Body of pancreas (tissue), 4 donors: Measurements from ENCODE around the gene CYP2U1. TPM values are rescaled to one million over a fixed set of nuclear protein-coding genes. Genes with fewer than 3 reads are reported as not detected.
A peak's percentile ranks its signal among the peaks of the same experiment; 100 is the strongest.
"Not testable (repeated sequence)": the region's sequence is repeated elsewhere in the genome, so short reads cannot be mapped to it uniquely, and the experiment has no call there.

Experiments used
- ATAC-seq: fragments of 150-250 bp; one replicate; pipeline ENCODE4 v1.9.1; 2016
- DNase-seq, 4 donors: peaks; one replicate each; pipeline ENCODE4 v3.0.0-alpha.2; 2019
- H3K27ac ChIP-seq, 4 donors: fragments of 200-600 bp; sonication (generic); 1 replicate in 3 of 4; 2 replicates in 1 of 4; pipeline versions ENCODE4 v1.5.1 to v1.6.1; 2016 to 2019; ENCODE audit warnings: mild to moderate bottlenecking in 1 of 4, mixed read lengths in 1 of 4, moderate library complexity in 1 of 4
- H3K27me3 ChIP-seq, 2 donors: fragments of 200-600 bp; sonication (generic); one replicate each; pipeline ENCODE4 v1.6.0; 2016; ENCODE audit warnings: mild to moderate bottlenecking in 1 of 2
- H3K36me3 ChIP-seq, 2 donors: fragments of 200-600 bp; sonication (generic); replicated peaks in 1 of 2; 2 replicates each; pipeline ENCODE4 v1.5.1; 2016; ENCODE audit warnings: low read depth in 2 of 2; ENCODE audit not compliant: insufficient read depth in 1 of 2
- H3K4me1 ChIP-seq: fragments of 200-600 bp; sonication (generic); one replicate; pipeline ENCODE4 v1.6.0; 2016
- H3K4me3 ChIP-seq, 2 donors: fragments of 200-600 bp; sonication (generic); 1 replicate in 1 of 2; 2 replicates in 1 of 2; pipeline ENCODE4 v1.5.1; 2016 to 2019
- H3K9me3 ChIP-seq, 3 donors: fragments of 200-600 bp; sonication (generic); 1 replicate in 2 of 3; 2 replicates in 1 of 3; pipeline ENCODE4 v1.5.1; 2016
- POLR2A ChIP-seq, 3 donors: fragments of 450-650 bp; IDR thresholded peaks; one replicate each; pipeline ENCODE4 v1.6.1; 2016; ENCODE audit warnings: antibody characterized with exemption in 3 of 3, mild to moderate bottlenecking in 2 of 3
- WGBS, 2 donors: methylation state at CpG; one replicate each; pipeline ENCODE4 v1.1.5; 2017; 5-methylcytosine and 5-hydroxymethylcytosine counted together
- intact Hi-C: fragments of 100-400 bp; cut with DNase I; formaldehyde crosslinking; loops from one replicate; pipeline ENCODE4 v1.15.1; 2023
- total RNA-seq, 2 donors: library from RNA; depleted of rRNA; stranded (reverse); fragments of >200 nt; gene quantifications; one replicate each; pipeline ENCODE4 v1.1.0, GENCODE V29; 2016
- TF ChIP-seq, protein P1 (sequence below), 7 experiments: fragments of 450-650 bp in 4 of 7; fragments of 200-600 bp in 3 of 7; sonication (generic) in 3 of 7; IDR thresholded peaks; one replicate each; pipeline ENCODE4 v1.5.1; 2016 to 2019; ENCODE audit warnings: antibody characterized with exemption in 7 of 7

CYP2U1 gene
- total RNA-seq, 2 donors from 2014 or later, result 5.7 to 7.6 TPM

DNA sequence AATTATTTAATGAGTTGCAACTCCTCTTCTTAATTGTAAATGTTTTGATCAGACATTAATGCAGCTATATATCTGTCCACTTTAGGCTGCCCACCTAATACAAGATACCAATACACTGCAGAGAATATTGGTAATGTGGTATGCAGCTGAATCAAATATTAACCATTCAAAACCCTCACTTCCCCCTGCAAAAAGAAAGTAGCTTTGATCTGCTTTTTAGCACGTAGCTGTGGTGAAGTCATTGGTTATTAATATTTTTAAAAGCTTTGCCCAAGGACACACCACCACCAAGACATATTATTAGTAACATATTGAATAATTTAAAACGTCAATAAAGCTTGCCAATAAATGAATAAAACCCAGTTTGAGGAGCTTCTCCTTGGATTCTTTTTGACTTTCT is 28.6 kb upstream of the CYP2U1 start:
- intact Hi-C loops, result no loop called here
- ATAC-seq, result no peak
- WGBS, 2 donors, result 52 to 66% methylated on average over 2 of the region's 2 CpGs
- TF ChIP-seq POLR2A (IDR thresholded peaks at IDR 0.05), result no peak
- TF ChIP-seq, protein P1, sequence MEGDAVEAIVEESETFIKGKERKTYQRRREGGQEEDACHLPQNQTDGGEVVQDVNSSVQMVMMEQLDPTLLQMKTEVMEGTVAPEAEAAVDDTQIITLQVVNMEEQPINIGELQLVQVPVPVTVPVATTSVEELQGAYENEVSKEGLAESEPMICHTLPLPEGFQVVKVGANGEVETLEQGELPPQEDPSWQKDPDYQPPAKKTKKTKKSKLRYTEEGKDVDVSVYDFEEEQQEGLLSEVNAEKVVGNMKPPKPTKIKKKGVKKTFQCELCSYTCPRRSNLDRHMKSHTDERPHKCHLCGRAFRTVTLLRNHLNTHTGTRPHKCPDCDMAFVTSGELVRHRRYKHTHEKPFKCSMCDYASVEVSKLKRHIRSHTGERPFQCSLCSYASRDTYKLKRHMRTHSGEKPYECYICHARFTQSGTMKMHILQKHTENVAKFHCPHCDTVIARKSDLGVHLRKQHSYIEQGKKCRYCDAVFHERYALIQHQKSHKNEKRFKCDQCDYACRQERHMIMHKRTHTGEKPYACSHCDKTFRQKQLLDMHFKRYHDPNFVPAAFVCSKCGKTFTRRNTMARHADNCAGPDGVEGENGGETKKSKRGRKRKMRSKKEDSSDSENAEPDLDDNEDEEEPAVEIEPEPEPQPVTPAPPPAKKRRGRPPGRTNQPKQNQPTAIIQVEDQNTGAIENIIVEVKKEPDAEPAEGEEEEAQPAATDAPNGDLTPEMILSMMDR (IDR thresholded peaks at IDR 0.05), result no peak
- no peaks in the 10 kb centered on the region for H3K27me3 ChIP-seq
- DNase-seq, result no peak
- H3K36me3 ChIP-seq, result no peaks in the 10 kb centered on the region
- H3K27ac ChIP-seq, result no peak overlapping the region
- H3K4me1 ChIP-seq, result no peaks in the 10 kb centered on the region
- H3K9me3 ChIP-seq, result no peaks in the 10 kb centered on the region
- no peak overlapping the region for H3K4me3 ChIP-seq

DNA sequence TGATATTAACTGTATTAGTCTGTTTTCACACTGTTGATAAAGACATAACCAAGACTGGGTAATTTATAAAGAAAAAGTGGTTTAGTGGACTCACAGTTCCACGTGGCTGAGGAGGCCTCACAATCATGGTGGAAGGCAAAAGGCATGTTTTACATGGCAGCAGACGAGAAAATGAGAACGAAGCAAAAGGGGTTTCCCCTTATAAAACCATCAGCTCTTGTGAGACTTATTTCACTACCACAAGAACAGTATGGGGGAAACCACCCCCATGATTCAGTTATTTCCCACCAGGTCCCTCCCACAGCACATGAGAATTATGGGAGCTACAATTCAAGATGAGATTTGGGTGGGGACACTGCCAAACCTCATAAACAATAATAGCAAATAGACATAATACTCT is 26.3 kb upstream of the CYP2U1 start:
- H3K36me3 ChIP-seq, H3K27ac ChIP-seq, intact Hi-C loops, H3K4me1 ChIP-seq, ATAC-seq, H3K9me3 ChIP-seq, H3K4me3 ChIP-seq, DNase-seq, H3K27me3 ChIP-seq: not testable (repeated sequence)
- WGBS, 2 donors, result 88 to 95% methylated on average over 3 of the region's 3 CpGs

DNA sequence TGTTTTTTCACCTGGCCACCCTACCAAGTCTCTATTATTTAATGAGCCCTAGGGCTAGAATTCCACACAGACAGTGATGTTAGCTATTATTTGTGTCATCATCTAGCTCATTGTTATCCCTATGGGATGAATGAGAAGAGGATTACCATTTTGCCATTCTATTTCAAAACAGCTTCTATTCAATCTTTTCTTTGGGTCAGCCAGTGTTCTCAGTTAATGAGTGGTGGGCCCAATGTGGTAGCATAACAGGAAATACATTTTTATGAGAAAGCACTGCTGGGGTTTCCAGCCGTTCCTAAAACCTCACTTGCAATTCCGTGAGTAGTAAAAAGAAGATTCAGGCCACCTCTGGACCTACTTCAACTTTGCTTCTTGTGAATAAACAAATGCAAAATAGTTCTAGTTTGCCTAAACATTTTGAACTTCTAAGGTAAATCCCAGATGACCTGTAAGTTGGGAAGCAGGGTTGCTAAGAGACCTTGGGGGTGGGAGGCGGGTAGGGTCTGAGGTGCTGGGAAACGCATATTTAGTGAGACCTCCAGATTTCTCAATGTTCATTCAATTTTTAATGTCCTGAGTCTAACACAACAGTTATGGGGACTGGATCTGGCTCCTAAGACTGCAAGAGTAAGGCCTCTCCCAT is 24.8 kb upstream of the CYP2U1 start:
- Histone ChIP-seq H3K9me3 (no peaks in the 10 kb centered on the region), H3K27ac (no peak overlapping the region), H3K27me3 (no peaks in the 10 kb centered on the region), H3K36me3 (no peaks in the 10 kb centered on the region), H3K4me3 (no peak overlapping the region), H3K4me1 (no peaks in the 10 kb centered on the region)
- WGBS, 2 donors, result 82 to 89% methylated on average over 4 of the region's 4 CpGs
- intact Hi-C loops, result no loop called here
- DNase-seq, result no peak
- TF ChIP-seq POLR2A (IDR thresholded peaks at IDR 0.05), result no peak
- TF ChIP-seq, protein P1 (IDR thresholded peaks at IDR 0.05), result no peak
- no peak for ATAC-seq

DNA sequence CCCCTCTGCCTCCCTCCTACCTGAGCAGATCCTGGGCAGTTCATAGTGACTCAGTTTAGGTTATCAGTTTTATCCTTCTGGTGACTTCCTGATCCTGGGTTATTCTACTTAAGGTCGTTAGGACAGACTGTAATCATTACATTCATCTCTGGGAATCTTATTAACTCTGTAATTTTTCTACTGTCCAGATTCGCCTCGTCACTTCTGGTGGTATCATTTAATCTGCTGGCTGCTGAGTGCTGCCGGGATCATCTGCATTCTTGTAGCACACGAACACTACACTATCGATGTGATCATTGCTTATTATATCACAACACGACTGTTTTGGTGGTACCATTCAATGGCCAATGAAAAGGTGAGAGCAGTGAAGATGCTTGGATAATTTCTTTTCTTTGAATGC is 23.0 kb upstream of the CYP2U1 start:
- H3K4me1 ChIP-seq, result no peaks in the 10 kb centered on the region
- ATAC-seq, result no peak
- no peaks in the 10 kb centered on the region for H3K36me3 ChIP-seq
- 89 to 90% methylated on average over 7 of the region's 7 CpGs for WGBS, 2 donors
- no peak for TF ChIP-seq POLR2A (IDR thresholded peaks at IDR 0.05)
- H3K9me3 ChIP-seq, result no peaks in the 10 kb centered on the region
- H3K4me3 ChIP-seq, result no peak overlapping the region
- H3K27me3 ChIP-seq, result no peaks in the 10 kb centered on the region
- intact Hi-C loops, result no loop called here
- no peak for DNase-seq
- no peak overlapping the region for H3K27ac ChIP-seq

DNA sequence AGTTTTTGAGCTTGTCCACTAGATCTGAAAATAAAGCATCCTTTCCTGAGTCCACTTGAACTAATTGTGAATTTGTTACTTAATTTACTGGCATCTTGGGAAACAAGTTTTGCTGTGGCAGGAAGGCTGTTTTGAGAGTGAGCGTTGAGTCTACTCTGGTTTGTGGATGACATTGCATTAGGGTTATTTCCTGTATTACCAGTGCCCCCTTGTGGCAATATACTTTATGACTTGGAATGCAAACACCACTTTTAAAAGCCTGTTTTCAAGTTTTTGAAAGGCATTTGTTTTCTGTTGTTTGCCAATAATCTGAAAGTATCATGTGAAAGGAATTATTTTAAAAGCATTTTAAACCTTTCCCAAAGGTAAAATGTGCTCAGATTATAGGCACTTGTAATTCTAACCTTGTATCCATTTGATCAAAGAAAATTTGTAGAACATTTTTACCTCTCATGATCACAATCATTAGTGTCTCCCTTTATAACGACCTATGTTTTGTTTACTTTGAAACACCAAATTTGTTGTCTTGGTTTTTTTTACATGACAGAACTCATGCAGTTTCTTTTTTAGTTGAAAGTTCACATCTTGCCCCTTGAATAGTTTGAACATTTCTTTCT is 18.0 kb upstream of the CYP2U1 start:
- Histone ChIP-seq H3K27ac (no peak overlapping the region), H3K36me3 (no peaks in the 10 kb centered on the region), H3K4me3 (no peak overlapping the region), H3K9me3 (no peaks in the 10 kb centered on the region), H3K27me3 (no peaks in the 10 kb centered on the region), H3K4me1 (no peaks in the 10 kb centered on the region)
- TF ChIP-seq, protein P1 (IDR thresholded peaks at IDR 0.05), result peak; percentile 27 to 94 (median 82)
- no peak for TF ChIP-seq POLR2A (IDR thresholded peaks at IDR 0.05)
- peak; percentile 17 to 61 (median 38) for DNase-seq
- 15 to 18% methylated on average over 2 of the region's 2 CpGs for WGBS, 2 donors
- intact Hi-C loops, result no loop called here
- ATAC-seq, result peak; percentile 87

DNA sequence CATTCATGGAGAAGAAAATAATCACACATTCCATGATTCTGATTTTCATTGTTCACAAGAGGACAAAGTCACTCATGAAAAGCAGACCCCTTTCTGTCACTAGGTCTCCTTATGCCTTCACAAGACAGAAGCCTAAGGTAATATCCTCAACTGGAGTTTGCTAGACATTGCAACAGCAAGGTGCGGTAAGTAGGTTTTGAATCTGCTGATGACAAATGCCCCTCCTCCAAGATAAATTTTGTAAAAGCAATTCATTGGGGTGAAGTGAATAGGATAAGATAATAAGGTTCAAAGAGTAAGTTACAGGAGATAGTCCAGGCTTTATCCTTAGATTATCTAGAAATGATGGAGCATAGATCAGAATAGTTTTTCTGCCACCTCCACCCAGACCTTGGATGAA is 16.1 kb upstream of the CYP2U1 start:
- H3K27me3 ChIP-seq, result no peaks in the 10 kb centered on the region

More for the DNA sequence above, 16.1 kb upstream of the CYP2U1 start:
- Histone ChIP-seq H3K36me3 (no peaks in the 10 kb centered on the region), H3K4me1 (no peaks in the 10 kb centered on the region), H3K27ac (no peak overlapping the region), H3K9me3 (no peaks in the 10 kb centered on the region), H3K4me3 (no peak overlapping the region)
- ATAC-seq, result no peak
- TF ChIP-seq POLR2A (IDR thresholded peaks at IDR 0.05), result no peak
- TF ChIP-seq, protein P1 (IDR thresholded peaks at IDR 0.05), result no peak
- 79 to 80% methylated on average over 1 of the region's 1 CpG for WGBS, 2 donors
- DNase-seq, result no peak
- intact Hi-C loops, result loop anchor here (5.0 kb wide), 1 partner anchor 158 kb away; no protein-coding TSS in a partner anchor
